Lung microvascular endothelial cell (primary cell): Measurements from ENCODE around the gene HTR3E. TPM values are rescaled to one million over a fixed set of nuclear protein-coding genes. Genes with fewer than 3 reads are reported as not detected.
"Not testable (repeated sequence)": the region's sequence is repeated elsewhere in the genome, so short reads cannot be mapped to it uniquely, and the experiment has no call there.

Experiments used
- DNase-seq, 2 donors: peaks; one replicate each; pipeline versions ENCODE4 v3.0.0 to v3.0.0-alpha.2; 2010; ENCODE audit warnings: low read depth in 2 of 2
- total RNA-seq: library from RNA; depleted of rRNA; stranded (reverse); fragments of >200 nt; gene quantifications from 2 replicates; pipeline ENCODE4 v1.2.1, GENCODE V29; 2014

Gene HTR3E, protein sequence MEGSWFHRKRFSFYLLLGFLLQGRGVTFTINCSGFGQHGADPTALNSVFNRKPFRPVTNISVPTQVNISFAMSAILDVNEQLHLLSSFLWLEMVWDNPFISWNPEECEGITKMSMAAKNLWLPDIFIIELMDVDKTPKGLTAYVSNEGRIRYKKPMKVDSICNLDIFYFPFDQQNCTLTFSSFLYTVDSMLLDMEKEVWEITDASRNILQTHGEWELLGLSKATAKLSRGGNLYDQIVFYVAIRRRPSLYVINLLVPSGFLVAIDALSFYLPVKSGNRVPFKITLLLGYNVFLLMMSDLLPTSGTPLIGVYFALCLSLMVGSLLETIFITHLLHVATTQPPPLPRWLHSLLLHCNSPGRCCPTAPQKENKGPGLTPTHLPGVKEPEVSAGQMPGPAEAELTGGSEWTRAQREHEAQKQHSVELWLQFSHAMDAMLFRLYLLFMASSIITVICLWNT
- total RNA-seq = not detected in 2 replicates

DNA sequence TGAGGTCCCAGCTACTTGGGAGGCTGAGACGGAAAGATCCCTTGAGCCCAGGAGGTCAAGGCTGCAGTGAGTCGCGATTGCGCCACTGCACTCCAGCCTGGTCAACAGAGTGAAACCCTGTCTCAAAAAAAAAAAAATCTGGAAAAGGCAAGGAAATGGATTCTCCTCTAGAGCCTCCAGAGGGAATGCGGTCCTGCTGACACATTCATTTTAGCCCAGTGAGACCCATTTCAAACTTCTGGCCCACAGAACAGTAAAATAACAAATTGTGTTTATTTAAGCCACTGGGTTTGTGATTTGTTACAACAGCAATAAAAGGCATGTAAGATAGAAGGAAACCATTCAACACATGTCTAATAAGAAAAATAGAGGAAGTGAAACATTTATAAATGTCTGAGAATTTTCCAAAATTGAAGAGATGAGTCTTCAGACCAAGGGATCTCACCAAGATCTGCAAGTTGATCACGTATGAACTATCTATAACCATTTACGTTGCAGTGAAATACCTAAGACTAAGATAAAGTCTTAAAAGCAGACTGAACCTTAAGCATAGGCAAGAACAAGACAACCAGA, at the start of gene HTR3E:
Gene HTR3E, plus strand, starts transcription at position 254 of the 573 bp plus-strand sequence. CDS start 466 bp downstream, outside the sequence.
- no peak for DNase-seq

DNA sequence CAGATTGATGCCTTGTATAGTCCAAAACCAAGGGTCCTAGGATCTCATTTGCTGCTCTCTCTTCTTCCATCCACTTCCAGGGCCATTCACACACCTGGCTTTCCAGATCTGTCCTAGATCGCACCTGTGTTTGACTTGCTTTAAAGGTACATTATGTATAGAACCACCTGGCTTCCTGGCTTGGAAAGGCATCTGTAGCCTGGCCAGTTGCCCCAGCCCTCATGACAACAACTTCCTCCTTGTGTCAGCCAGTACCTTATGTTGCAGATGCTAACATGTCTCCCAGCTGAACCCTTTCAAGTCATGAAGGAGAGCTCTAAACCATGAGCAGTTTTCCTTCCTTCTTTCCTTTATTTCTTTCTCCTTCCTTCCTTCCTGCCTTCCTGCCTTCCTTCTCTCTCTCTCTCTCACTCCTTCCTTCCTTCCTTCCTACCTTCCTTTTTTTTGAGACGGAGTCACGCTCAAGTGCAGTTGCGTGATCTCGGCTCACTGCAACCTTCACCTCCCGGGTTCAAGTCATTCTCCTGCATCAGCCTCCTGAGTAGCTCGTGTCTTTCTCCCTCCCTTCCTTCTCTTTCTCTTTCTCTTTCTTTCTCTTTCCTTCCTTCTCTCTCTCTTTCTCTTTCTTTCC, 46.5 kb upstream of the HTR3E start:
- no peak for DNase-seq

DNA sequence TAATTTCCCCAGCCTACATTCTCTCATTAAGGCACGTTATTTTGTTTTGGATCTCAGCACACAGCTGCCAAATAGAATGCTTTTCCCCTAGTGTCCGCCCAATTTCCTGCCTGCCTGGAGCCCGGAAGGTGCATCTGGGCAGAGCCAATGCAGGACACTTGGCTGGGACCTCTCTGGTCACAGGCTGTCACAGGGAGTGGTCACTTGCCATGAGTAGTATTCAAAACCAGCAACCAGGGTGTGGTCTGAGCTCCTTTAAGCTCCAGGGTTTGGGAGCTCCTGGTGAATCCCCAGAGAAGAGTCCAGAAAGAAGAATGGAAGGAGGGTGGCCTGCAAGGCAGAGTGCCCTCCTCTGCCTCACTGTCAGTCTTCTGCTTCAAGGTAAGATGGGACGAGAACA, 44.1 kb upstream of the HTR3E start, which contains the start of gene HTR3C:
Gene HTR3C, plus strand, starts transcription at position 281 of the 400 bp plus-strand sequence. Its CDS starts 34 bp downstream, at position 315.
- DNase-seq = no peak

DNA sequence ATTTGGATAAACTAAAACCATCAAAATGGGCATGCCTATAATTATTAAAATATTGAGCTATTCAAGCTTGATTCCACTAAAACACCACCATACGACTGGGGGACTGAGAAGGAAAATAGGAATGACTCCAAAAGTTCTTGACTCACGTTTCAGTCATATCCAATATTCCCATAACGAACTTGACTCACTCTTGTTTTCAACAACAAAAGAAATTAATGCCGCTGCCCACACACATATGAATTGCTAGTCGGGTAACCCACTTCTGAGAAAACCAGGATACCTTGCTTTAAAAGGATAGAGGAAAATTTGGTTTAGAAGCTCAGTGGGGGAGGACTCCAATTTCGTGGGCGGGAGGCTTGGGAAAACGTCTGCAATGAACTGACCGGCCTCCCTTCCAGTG, 38.8 kb upstream of the HTR3E start:
- DNase-seq = no peak

DNA sequence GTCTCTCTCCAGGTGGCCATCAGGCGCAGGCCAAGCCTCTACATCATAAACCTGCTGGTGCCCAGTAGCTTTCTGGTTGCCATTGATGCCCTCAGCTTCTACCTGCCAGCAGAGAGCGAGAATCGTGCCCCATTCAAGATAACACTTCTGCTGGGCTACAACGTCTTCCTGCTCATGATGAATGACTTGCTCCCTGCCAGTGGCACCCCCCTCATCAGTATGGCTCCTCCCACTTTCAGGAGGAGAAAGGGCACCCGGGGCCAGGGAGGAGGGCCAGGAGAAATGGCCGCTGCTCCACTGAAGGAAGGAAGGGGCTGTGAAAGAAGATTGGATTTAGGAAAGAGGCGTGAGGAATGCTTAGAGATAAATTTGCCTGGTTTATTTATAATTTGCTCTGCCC, 37.4 kb upstream of the HTR3E start:
- no peak for DNase-seq

DNA sequence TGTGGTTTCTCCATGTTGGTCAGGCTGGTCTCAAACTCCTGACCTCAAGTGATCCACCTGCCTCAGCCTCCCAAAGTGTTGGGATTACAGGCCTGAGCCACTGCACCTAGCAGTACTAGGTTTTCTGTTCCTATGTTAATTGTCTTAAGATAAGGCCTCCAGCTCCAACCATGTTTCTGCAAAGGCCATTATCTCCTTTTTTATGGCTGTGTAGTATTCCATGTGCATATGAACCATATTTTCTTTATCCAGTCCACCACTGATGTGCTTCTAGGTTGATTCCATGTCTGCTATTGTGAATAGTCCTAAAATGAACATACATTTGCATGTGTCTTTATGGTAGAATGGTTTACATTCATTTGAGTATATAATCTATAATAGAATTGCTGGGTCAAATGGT, 34.2 kb upstream of the HTR3E start:
- no peak for DNase-seq

DNA sequence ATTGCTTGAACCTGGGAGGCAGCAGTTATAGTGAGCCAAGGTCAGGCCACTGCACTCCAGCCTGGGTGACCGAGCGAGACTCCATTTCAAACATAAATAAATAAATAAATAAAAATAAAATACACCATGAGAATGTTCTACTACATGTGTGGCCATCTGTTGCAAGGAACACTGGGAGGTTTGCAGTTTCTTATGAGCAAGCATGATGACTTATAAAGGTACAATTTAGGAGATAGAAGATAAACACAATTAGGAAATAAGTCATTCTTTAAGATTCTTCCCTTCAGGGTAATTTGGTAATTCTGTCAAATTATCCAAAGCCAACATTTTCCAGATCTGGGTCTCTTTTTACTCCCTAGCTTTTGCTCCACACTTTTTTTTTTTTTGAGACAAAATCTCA, 30.7 kb upstream of the HTR3E start:
- no peak for DNase-seq

DNA sequence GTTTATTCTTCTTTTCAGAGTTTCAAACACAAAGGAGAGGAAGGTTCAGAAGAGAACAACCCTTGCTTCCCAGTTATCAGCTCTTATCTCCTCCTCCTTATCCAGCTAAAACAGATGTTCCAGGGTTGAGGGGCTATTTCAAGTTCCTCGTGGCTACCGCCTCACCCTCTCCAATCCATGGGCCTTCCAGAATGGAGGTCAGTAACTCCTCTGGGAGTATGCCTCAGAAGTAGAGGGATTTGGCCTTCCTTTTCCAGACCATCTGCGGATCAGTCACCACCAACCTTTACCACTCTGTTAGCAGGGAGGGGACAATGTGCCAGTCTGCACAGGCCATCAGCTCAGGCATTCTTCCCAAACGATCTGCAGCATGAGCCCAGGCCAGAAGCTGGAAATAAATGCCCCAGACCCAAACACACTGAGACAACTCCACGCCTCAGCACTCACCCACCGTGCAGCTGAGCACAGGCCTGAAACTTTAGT, 29.2 kb upstream of the HTR3E start:
- DNase-seq = no peak

DNA sequence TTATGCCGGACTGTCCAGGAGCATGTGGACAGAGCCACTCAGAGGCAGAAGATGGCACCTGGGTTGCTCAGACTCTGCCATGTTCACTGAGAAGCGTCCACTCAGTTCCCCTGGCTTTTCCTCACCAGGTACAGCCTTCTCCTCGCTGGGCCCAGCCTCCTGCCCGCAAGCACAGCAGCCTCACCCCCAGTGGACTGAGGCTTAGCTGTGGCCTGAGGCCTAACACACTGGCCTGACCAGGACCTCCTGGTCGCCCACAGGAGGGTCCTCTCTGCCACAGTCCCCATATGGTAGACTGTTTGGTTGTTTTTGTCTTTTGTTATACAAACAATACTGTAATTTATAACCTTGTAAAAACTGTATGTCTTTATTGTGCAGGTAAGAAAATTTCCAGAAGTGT, 28.5 kb upstream of the HTR3E start:
- no peak for DNase-seq

DNA sequence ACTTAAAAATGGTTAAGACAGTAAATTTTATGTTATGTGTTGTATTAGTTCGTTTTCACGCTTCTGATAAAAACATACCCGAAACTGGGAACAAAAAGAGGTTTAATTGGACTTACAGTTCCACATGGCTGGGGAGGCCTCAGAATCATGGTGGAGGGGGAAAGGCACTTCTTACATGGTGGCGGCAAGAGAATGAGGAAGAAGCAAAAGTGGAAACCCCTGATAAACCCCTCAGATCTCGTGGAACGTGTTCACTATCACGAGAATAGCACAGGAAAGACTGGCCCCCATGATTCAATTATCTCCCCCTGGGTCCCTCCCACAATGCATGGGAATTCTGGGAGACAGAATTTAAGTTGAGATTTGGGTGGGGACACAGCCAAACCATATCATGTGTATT, 25.7 kb upstream of the HTR3E start:
- not testable (repeated sequence) for DNase-seq

DNA sequence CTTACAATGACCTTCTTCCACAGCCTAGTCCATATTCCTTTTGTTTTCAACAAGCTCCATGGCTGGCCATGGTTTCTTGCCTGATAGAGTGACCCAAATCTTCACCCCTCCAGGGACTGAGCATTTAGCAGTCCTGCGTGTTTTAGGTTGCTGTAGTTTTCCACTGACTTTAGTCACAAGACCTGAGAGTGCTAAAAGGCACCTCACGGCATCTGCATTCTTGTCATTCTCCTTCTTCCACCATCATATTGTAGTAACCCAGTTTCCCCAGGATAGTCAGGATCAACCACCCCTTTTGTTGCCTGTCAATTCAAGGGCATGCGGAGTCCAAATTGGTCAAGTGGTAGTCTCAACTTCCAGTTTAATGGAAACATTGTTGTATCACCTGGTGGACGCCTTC, 23.2 kb upstream of the HTR3E start:
- DNase-seq = no peak

DNA sequence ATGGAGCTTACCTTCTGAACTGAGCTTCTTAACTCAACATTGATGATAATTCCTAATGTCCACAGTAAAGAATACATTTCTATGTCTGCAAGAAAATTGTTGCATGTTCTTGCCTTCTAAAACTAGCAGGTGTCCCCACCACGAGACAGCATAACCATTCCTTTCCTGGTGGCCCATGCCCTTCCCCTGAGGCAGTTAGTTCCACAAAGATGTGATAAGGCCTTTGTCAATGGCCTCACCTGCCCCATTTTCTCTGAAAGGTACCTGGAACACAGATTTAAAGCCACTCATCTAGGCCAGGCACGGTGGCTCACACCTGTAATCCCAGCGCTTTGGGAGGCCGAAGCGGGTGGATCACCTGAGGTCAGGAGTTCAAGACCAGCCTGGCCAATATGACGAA, 21.0 kb upstream of the HTR3E start:
- DNase-seq = no peak

DNA sequence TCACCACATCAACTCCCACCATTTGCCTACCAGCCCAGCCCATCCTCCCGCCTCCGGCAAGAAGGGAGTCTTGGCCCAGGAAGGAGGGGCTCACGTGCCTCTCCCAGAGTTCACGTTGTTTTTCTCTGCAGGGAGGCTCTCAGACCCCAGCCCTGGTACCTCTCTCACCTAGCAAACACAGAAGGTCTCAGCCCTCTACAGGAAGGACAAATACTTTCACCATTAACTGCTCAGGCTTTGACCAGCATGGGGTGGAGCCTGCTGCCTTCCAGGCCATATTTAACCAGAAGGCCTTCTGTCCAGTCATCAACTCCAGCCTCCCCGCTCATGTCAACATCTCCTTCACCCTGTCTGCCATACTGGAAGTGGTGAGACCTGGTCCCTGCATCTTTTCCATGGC, 19.0 kb upstream of the HTR3E start:
- DNase-seq = no peak

DNA sequence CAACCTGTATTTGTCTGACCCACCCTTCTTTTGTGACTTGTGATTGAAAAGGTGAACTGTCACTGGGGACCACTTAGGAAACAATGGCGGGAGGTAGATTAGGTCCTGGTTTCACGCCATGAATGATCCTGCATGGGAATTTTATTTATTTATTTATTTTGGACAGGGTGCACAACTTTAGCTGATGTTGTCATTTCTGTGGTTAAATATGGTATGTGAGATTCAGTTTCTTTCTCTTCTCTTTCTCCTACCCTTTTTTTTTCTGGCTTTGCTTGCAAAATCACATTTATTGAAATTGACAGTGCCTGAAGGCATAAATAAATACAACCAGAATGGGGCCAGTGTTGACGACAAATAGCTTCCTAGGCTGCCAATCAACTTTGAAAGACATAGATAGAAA, 18.0 kb upstream of the HTR3E start:
- DNase-seq = no peak

DNA sequence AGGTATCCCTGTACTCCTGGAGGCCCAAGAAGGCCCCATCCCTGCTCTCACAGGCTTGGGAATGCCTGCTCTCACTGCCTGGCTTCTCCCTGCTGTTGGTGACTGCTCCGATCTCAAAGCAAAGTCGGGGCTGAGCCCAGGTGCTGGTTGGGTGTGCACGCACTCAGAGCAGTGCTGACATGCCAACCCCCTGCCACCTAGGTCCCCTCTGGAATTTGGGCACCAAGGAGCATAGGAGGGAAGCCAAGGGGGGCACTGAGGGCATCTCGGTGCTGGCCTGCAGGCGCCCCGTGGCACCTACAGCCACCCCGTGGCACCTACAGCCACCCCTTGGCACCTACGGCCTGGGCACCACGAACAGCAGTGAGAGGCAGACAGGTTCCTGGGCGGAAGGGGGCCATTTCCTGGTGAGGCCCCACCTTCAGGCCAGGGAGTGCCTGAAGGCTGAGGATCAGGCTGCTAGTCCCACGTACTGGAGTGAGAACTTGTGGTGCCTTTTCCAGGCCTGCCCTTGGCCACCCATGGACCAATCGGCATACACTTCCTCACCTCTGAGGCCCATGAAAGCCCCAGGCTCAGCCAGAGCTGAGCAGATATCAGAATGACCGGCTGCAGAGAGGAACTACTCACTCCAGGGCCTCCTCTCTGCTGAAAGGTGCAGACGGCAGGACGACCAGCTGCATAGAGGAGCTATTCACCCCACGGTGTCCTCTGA, 15.6 kb upstream of the HTR3E start:
- DNase-seq = no peak

DNA sequence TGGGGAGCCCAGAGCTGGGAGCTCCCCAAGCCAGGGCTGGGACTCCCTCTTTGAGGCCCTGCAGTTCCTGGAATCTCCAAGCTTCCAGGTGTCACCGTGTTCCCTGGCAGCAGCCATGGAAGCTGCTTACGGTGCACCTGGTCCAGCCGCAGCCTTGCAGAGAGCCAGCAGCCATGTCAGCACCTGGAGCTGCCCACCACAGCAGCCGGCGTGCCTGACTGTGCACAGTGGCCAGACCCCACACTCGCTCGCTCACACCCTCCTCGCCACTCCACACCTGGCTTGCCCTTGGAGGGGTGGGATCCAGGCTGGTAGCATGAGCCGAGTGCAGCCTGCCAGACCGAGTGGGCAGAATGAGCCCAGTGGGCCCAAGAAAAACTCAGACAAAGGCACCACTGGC, 14.8 kb upstream of the HTR3E start:
- DNase-seq = no peak

DNA sequence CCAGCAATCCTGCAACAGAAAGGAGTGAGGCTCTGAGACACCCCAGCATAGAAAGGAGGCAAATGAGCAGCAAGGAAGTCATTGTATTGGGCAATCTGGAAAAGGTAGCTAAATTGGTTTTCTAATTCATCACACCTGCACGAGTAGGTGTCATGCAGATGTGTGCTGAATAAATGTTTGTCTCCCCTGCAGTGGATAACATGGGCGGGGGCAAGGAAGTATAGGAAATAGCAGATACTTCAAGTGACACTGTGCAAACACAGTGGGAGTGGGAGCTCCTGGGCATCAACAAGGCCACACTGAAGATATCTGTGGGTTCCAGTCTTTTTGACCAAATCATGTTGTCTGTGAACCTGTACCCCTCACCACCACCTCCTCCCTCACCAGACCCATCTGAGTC, 14.4 kb upstream of the HTR3E start:
- no peak for DNase-seq

DNA sequence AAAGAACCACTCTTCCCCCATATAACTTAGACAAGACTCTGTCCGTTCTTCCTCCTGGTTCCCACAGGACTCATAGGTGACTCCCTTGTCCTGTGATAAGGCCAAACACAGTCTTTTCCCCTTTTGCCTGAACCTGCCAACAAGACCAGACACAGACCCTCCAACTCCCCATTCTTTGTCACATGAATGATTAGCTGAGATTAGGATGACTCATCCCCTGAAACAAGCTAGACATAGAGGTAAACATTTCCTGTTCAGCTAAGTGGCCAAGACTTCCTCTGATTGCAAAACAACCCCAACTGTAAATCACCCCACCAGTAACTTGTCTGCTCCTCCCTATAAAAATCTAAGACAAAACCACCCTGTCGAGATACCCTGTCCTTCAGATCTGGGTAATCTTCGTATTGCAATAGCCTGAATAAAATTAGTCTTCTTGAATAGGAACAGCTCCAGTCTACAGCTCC, 11.4 kb upstream of the HTR3E start:
- DNase-seq = peak; percentile 27 to 61

DNA sequence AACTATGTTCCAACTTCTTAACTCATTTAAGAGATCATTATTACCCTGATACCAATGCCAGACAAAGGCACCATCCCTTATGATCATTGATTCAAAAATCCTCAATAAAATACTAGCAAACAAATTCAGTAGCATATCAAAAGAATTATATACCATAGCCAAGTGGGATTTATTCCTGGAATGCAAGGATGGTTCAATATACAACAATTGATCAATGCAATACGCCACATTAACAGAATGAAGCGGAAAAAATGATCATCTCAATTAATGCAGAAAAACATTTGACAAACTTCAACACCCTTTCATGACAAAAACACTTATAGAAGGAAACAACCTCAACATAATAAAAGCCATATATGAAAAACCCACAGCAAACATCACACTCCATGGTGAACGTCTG, 4.7 kb upstream of the HTR3E start:
- no peak for DNase-seq

DNA sequence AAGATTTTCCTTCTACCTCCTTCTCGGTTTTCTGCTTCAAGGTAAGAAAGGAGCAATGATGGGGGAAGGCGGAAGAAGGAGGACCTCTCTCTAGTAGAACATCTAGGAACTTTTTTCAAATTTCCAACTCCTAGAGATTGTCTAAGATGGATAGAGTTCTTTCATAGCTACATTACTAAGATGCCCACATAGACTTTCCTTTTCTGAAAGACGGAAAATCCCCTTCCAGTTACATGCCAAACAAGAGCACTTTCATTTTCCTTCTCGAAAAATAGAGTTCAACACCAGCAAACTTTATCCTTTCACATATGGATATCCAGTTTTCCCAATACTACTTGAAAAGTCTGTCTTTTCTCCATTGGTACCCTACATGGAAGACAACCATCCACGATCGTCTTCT, 692 bp downstream of the HTR3E start:
- DNase-seq = no peak

DNA sequence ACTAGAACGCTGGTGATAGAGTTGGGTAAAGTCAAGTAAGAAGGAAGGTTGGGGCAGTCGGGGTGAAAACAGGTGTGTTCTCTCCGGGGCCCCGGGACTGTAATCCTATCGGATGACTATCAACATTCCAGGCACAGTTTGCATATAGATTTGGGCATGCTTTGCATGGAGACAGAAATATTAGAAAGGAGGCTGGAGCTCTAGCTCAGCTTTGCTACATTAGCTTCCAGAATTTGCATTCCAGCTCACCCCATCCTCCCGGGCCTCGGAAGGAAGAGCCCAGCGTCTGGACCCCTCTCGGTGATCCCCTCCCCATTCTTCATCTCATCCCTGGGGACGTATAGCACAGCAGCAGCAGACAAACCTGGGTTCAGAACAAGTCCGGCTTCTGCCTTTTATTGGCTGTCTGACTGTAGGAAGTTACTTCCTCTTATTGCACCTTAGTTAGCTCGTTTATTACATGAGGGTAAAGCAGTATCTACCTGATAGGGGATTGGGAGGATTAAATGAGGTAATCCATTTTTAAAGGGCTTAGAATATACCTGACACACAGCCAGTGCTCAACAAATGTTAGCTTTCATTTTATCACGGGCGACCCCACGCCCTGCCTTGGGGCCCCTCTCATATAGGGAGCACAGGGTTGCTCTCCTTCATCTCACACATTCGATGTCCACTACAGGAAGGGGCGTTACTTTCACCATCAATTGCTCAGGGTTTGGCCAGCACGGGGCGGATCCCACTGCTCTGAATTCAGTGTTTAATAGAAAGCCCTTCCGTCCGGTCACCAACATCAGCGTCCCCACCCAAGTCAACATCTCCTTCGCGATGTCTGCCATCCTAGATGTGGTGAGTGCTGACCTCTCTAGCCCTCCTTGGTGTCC, 3.2 kb downstream of the HTR3E start:
- no peak for DNase-seq
